HL-60 (cell line): ENCODE measurements around the gene OR6Q1.

Source experiments
- DNase-seq, 2 experiments: peaks; one replicate each; pipeline ENCODE4 v3.0.0-alpha.2; 2010 to 2020; ENCODE audit warnings: low read depth in 1 of 2, low spot score in 1 of 2
- H3K27ac ChIP-seq: fragments of 250-450 bp; sonication (Bioruptor Pico); replicated peaks from 2 replicates; pipeline ENCODE4 v1.5.1; 2020; ENCODE audit warnings: mild to moderate bottlenecking, moderate library complexity
- H3K27me3 ChIP-seq: fragments of 250-450 bp; sonication (Bioruptor Pico); 2 replicates; pipeline ENCODE4 v1.5.1; 2021; ENCODE audit warnings: mild to moderate bottlenecking, moderate library complexity; ENCODE audit not compliant: insufficient read depth, poor library complexity, severe bottlenecking
- H3K4me3 ChIP-seq: replicated peaks from 2 replicates; pipeline ENCODE4 v1.5.1; 2011; ENCODE audit warnings: mild to moderate bottlenecking, control low read depth, low read length; ENCODE audit not compliant: insufficient read depth
- GABPA ChIP-seq: IDR thresholded peaks from 2 replicates; pipeline ENCODE4 v1.6.1; 2012; ENCODE audit warnings: low read depth
- POLR2AphosphoS5 ChIP-seq: IDR thresholded peaks from 2 replicates; pipeline ENCODE4 v1.6.1; 2012; ENCODE audit warnings: low read depth
- SPI1 ChIP-seq: IDR thresholded peaks from 2 replicates; pipeline ENCODE4 v1.6.1; 2012; ENCODE audit warnings: low read depth, mild to moderate bottlenecking, borderline replicate concordance
- TF ChIP-seq, protein P1 (sequence below): IDR thresholded peaks from 2 replicates; pipeline ENCODE4 v1.6.1; 2012; ENCODE audit warnings: low read depth; ENCODE audit not compliant: insufficient replicate concordance
- TF ChIP-seq, protein P2 (sequence below): IDR thresholded peaks from one replicate; pipeline ENCODE4 v1.5.1; 2011; ENCODE audit warnings: low read length, control low read depth, inconsistent platforms; ENCODE audit not compliant: insufficient read depth

The OR6Q1 gene

DNA sequence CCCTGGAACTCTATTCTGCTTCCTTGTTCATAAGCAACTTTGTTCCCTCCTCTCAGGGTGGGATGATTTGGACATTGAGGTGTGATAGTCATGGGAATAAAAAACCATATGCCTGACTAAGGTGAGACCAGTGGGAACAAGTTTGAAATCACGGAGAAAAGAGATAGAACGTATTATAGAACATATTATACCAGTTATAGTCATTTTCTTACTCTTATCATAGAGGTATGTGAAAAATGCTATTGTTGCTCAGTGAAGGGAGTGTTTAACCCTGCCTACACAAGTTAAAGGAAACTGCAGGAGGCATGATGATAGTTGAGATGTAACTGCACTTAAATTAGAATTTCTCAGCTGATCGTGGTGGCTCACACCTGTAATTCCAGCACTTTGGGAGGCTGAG lies 15.5 kb downstream of the OR6Q1 start:
- DNase-seq = no peak
- H3K27ac ChIP-seq = no peak overlapping the region
- no peaks in the 10 kb centered on the region for H3K27me3 ChIP-seq
- TF ChIP-seq, protein P1, sequence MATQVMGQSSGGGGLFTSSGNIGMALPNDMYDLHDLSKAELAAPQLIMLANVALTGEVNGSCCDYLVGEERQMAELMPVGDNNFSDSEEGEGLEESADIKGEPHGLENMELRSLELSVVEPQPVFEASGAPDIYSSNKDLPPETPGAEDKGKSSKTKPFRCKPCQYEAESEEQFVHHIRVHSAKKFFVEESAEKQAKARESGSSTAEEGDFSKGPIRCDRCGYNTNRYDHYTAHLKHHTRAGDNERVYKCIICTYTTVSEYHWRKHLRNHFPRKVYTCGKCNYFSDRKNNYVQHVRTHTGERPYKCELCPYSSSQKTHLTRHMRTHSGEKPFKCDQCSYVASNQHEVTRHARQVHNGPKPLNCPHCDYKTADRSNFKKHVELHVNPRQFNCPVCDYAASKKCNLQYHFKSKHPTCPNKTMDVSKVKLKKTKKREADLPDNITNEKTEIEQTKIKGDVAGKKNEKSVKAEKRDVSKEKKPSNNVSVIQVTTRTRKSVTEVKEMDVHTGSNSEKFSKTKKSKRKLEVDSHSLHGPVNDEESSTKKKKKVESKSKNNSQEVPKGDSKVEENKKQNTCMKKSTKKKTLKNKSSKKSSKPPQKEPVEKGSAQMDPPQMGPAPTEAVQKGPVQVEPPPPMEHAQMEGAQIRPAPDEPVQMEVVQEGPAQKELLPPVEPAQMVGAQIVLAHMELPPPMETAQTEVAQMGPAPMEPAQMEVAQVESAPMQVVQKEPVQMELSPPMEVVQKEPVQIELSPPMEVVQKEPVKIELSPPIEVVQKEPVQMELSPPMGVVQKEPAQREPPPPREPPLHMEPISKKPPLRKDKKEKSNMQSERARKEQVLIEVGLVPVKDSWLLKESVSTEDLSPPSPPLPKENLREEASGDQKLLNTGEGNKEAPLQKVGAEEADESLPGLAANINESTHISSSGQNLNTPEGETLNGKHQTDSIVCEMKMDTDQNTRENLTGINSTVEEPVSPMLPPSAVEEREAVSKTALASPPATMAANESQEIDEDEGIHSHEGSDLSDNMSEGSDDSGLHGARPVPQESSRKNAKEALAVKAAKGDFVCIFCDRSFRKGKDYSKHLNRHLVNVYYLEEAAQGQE = no peak
- TF ChIP-seq, protein P2, sequence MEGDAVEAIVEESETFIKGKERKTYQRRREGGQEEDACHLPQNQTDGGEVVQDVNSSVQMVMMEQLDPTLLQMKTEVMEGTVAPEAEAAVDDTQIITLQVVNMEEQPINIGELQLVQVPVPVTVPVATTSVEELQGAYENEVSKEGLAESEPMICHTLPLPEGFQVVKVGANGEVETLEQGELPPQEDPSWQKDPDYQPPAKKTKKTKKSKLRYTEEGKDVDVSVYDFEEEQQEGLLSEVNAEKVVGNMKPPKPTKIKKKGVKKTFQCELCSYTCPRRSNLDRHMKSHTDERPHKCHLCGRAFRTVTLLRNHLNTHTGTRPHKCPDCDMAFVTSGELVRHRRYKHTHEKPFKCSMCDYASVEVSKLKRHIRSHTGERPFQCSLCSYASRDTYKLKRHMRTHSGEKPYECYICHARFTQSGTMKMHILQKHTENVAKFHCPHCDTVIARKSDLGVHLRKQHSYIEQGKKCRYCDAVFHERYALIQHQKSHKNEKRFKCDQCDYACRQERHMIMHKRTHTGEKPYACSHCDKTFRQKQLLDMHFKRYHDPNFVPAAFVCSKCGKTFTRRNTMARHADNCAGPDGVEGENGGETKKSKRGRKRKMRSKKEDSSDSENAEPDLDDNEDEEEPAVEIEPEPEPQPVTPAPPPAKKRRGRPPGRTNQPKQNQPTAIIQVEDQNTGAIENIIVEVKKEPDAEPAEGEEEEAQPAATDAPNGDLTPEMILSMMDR = no peak
- TF ChIP-seq POLR2AphosphoS5 = no peak
- no peak for TF ChIP-seq SPI1
- TF ChIP-seq GABPA = no peak
- H3K4me3 ChIP-seq = no peak overlapping the region

DNA sequence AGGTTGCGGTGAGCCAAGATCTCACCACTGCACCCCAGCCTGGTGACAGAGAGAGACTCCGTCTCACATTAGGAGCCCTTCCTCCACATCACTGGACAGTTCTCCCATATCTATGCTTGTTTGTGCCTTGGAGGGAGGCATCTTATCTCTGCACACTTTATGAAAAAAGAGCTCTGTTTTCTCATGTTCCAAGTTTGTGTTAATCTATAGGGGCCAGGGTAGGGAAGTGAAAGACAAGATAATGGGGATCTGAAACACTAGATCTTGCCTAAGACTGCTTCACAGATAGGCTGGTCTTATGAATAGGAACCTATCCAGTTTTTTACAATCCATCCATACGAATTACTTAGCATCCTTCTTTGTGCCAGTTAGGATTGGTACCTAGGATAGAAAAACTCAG lies 17.1 kb downstream of the OR6Q1 start:
- no peaks in the 10 kb centered on the region for H3K27me3 ChIP-seq

DNA sequence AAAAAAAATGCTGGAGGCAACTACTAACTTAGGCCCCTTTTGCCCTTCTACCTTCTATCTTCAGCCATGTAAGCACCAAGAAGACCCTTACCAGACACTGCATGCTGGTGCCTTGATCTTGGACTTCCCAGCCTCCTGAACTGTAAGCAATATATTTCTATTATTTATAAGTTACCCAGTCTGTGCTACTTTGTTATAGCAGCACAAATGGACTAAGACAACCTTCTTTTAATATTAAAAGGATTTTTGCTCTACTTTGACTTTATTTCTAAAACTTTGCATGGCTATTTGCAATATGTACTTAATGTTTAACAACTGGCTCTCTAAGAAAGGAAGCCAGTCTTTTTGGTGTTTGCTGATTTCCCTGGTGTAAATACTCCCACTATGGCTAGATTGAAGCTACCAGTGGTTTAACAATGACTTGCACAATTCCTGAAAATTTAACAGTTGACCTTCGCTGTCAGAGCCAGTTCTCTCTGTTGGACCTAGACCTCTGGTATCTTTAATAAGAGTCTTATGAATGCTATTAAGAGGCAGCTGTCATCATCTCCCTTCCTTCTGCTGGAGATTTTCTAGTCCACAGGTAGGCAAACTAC lies 25.2 kb downstream of the OR6Q1 start:
- H3K27ac ChIP-seq = no peak overlapping the region
- no peak overlapping the region for H3K4me3 ChIP-seq
- DNase-seq = no peak
- no peaks in the 10 kb centered on the region for H3K27me3 ChIP-seq
- TF ChIP-seq, protein P1 = no peak
- no peak for TF ChIP-seq SPI1
- TF ChIP-seq, protein P2 = no peak
- no peak for TF ChIP-seq GABPA
- TF ChIP-seq POLR2AphosphoS5 = no peak

More for the DNA sequence above, 17.1 kb downstream of the OR6Q1 start:
- Histone ChIP-seq H3K27ac (no peak overlapping the region), H3K4me3 (no peak overlapping the region)
- no peak for DNase-seq
- TF ChIP-seq GABPA = no peak
- TF ChIP-seq, protein P1 = no peak
- TF ChIP-seq, protein P2 = no peak
- no peak for TF ChIP-seq POLR2AphosphoS5
- TF ChIP-seq SPI1 = no peak
